Measurements from ENCODE around the gene CREM. TPM values are rescaled to one million over a fixed set of nuclear protein-coding genes. Genes with fewer than 3 reads are reported as not detected.

The CREM gene
- total and polyA plus RNA-seq, 10 of the 15 experiments (the other 5 are each of a cell fraction or from before 2014, with no cell fraction given): 51.3 to 115 (median 70.6) TPM

- Histone ChIP-seq H4K20me1 (ENCODE audit: control insufficient read depth, insufficient read depth) (no peaks in the 10 kb centered on the region), H3K4me3 (peak overlapping the region; percentile 62), H3K9me3 (replicated peaks; ENCODE audit: control insufficient read depth, insufficient read depth, low read length) (no peaks in the 10 kb centered on the region), H3K27me3 (replicated peaks in 1 of 2; ENCODE audit: control insufficient read depth in 2 of 2, insufficient read depth in 2 of 2, low read length in 1 of 2) (no peaks in the 10 kb centered on the region), H3K4me1 (ENCODE audit: control insufficient read depth, insufficient read depth, low read length) (peaks cover 28% of the 10 kb centered on the region), H2AFZ (ENCODE audit: control insufficient read depth, low read depth, low read length) (no peak overlapping the region), H3K79me2 (ENCODE audit: control insufficient read depth, insufficient read depth, low read length) (peaks cover 89% of the 10 kb centered on the region), H3K4me2 (ENCODE audit: control insufficient read depth, insufficient read depth) (peak overlapping the region; percentile 58), H3K36me3 (ENCODE audit: control insufficient read depth in 2 of 2, insufficient read depth in 2 of 2, low read length in 1 of 2) (no peaks in the 10 kb centered on the region), H3K9ac (ENCODE audit: control insufficient read depth, insufficient read depth, low read length) (peak overlapping the region; percentile 37; the same call in 1 of the 2 replicates), H3K27ac (ENCODE audit: control insufficient read depth, insufficient read depth) (peak overlapping the region; percentile 99)
- ATAC-seq (no peak), DNase-seq (ENCODE audit: low read depth, low spot score) (no peak), FAIRE-seq (no peak)
- ChIA-PET SMC1A (ENCODE audit: uncharacterized antibody, unreplicated experiment) (interaction anchor here (0.7 to 4.6 kb wide), 5 partner anchors 15 to 370 kb away, joined by 3 to 37 read pairs (median 8); no protein-coding TSS in a partner anchor), POLR2A (interaction anchor here (0.7 to 3.9 kb wide), 4 partner anchors 16 to 62 kb away, joined by 3 to 29 read pairs (median 10); no protein-coding TSS in a partner anchor), RAD21 (ENCODE audit: unreplicated experiment) (interaction anchor here (0.7 to 12.2 kb wide), 6 partner anchors 15 to 491 kb away, joined by 3 to 201 read pairs (median 4); no protein-coding TSS in a partner anchor), CTCF (interaction anchor here (0.5 to 14.2 kb wide), 6 partner anchors 9 to 139 kb away, joined by 3 to 185 read pairs (median 4); no protein-coding TSS in a partner anchor)
- TF ChIP-seq CBX5 (IDR thresholded peaks at IDR 0.05; ENCODE audit: low read depth) (no peak), JUND (IDR thresholded peaks at IDR 0.05; ENCODE audit: low read depth, low read length) (no peak), LARP7 (IDR thresholded peaks at IDR 0.05) (no peak), ZZZ3 (IDR thresholded peaks at IDR 0.05; ENCODE audit: control insufficient read depth, insufficient read length, low read depth) (no peak), MEF2B (IDR thresholded peaks at IDR 0.05; ENCODE audit: partially characterized antibody, poor library complexity, severe bottlenecking) (no peak), CHD1 (IDR thresholded peaks at IDR 0.05; ENCODE audit: low read depth, low read length) (no peak)
- TF ChIP-seq, protein P1, sequence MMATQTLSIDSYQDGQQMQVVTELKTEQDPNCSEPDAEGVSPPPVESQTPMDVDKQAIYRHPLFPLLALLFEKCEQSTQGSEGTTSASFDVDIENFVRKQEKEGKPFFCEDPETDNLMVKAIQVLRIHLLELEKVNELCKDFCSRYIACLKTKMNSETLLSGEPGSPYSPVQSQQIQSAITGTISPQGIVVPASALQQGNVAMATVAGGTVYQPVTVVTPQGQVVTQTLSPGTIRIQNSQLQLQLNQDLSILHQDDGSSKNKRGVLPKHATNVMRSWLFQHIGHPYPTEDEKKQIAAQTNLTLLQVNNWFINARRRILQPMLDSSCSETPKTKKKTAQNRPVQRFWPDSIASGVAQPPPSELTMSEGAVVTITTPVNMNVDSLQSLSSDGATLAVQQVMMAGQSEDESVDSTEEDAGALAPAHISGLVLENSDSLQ (IDR thresholded peaks at IDR 0.05): no peak
- TF ChIP-seq, protein P2, sequence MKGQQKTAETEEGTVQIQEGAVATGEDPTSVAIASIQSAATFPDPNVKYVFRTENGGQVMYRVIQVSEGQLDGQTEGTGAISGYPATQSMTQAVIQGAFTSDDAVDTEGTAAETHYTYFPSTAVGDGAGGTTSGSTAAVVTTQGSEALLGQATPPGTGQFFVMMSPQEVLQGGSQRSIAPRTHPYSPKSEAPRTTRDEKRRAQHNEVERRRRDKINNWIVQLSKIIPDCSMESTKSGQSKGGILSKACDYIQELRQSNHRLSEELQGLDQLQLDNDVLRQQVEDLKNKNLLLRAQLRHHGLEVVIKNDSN (IDR thresholded peaks at IDR 0.05; ENCODE audit: borderline replicate concordance, extremely low read length, insufficient read depth, low read depth, low read length): no peak
- BruUV-seq (replicated peaks): no TSS peak
- 92% methylated on average over 1 of the region's 1 CpG for WGBS (ENCODE audit: insufficient coverage, insufficient replicate concordance, low lambda C conversion rate, missing lambda C conversion rate)
- intact Hi-C loops (cut with micrococcal nuclease; ENCODE audit: unreplicated experiment) (no loop called here), in situ Hi-C loops (cut with MboI) (no loop called here)
These were observed 6.9 kb downstream of the CREM start for GRCh38 chr10:35133586-35133985.

Measured in GM12878 (cell line).